ENCODE data around the gene PNPLA7.

Gene PNPLA7

DNA sequence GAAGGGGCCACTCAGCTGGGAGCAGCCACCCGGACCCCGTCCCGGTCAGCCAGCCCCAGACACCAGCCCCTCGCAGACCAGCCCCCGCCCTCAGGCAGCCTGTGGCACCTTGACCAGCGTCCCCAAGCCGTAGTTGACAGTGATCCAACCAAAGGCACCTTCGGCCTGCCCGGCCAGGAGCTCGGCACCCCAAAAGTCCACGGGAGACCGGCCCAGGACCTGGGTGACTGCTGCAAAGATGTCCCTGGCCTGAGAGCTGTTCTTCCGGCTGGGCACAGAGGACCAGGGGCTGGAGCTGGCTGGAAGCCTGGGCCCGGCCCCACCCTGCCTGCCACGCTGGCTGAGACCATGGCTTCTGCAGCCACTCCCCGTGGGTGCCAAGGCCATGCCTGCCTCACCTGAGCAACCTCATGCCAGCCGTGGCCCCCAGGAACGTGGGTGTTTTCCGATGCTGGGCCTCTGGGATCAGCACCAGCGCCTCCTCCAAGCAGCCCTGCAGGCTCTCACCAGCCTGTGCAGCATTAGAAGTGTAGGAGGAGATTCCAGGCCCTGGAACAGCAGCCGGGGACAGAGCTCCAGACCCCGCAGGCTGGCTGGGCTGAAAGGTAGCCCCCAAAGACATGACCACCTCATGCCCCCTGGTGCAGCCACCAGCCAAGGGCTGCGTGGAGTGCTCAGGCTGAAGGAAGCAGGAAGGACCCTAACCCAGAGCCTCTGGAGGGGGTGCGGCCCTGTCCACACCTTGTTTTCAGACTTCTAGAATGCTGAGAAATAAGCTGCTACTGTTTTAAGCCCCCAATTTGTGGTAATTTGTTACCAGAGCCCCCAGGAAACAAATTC, 113.2 kb downstream of the PNPLA7 start:
- no peak for DNase-seq (ENCODE audit: low read depth, low spot score)

- no peak for DNase-seq (ENCODE audit: low read depth, low spot score)
Observed at GRCh38 chr9:137435980-137436760, 114.0 kb downstream of the PNPLA7 start.

GRCh38 chr9:137435381-137435891, 114.8 kb downstream of the PNPLA7 start:
- no peak for DNase-seq (ENCODE audit: low read depth, low spot score)

- no peak for DNase-seq (ENCODE audit: low read depth, low spot score)
Observed at GRCh38 chr9:137434498-137435380, 115.5 kb downstream of the PNPLA7 start.

GRCh38 chr9:137433916-137434431, 116.2 kb downstream of the PNPLA7 start:
- no peak for DNase-seq (ENCODE audit: low read depth, low spot score)

DNA sequence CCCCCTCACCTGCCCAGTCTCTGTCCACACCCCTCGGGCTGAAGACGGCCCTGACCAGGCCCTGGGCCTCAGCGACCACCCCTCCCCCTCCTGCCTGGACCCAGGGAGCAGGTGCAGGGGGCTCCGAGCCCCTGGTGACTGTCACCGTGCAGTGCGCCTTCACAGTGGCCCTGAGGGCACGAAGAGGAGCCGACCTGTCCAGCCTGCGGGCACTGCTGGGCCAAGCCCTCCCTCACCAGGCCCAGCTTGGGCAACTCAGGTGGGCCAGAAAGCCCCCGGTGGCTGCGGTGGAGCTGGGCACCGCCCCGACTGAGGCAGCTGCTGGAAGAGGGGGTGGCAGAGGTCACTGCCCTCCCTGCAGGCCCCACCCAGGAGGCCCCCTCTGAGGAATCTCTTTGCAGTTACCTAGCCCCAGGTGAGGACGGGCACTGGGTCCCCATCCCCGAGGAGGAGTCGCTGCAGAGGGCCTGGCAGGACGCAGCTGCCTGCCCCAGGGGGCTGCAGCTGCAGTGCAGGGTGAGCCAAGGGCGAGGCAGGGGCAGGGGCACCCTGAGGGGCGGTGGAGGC, 116.8 kb downstream of the PNPLA7 start:
- no peak for DNase-seq (ENCODE audit: low read depth, low spot score)

- no peak for DNase-seq (ENCODE audit: low read depth, low spot score)
Observed at GRCh38 chr9:137432687-137433348, 117.4 kb downstream of the PNPLA7 start.

DNA sequence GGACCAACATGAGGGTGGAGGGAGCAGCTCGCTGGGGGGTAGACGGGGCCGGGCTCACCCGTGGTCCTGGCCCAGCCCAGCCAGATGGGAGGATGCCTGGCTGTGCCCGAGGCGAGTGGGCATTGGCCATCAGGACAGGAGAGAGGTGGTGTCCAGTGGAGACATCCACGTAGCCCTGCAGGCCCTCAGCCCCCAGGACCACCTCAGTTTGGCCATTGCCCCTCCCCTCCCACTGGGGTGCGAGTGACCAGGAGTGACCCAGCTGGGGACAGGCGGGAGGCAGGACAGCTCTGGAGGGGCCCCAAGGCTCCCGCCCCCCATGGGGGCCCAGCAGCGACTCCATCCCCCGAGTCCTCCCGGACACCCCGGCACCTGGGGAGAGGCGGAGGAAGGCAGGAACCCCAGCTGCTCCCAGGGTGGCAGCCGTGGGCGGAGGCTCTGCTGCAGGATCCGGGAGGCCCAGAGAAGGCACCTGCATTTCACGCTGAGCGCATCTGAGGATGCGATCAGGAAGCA, 118.7 kb downstream of the PNPLA7 start:
- DNase-seq (ENCODE audit: low read depth, low spot score), result no peak

DNA sequence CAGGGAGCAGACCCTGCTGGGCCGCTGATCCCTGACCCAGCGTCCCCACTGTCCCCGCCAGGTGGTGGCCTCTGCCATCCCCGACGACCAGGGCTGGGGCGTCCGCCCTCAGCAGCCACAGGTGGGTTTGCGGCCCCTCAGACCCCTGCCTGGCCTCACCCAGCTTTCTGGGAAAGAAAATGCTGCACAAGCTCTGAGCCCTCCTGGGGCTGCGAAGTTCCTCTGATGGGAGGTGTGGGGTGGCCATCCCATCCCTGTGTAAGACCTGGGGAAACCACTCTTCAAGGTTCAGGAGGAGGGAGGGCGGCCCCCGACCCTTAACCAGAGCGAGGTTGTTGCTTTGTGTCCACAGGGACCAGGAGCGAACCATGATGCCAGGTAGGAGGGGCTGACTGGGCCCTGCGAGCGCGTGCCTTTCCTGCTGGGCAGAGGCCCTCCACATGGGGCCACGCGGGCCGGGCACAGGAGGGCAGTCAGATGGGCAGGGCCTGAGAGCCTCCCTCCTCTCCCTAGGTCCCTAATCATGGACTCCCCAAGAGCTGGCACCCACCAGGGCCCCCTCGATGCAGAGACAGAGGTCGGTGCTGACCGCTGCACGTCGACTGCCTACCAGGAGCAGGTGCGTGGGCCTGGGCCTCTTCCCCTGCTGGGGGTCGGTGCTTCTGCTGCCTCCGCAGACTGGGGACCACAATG, 119.3 kb downstream of the PNPLA7 start:
- no peak for DNase-seq (ENCODE audit: low read depth, low spot score)

DNA sequence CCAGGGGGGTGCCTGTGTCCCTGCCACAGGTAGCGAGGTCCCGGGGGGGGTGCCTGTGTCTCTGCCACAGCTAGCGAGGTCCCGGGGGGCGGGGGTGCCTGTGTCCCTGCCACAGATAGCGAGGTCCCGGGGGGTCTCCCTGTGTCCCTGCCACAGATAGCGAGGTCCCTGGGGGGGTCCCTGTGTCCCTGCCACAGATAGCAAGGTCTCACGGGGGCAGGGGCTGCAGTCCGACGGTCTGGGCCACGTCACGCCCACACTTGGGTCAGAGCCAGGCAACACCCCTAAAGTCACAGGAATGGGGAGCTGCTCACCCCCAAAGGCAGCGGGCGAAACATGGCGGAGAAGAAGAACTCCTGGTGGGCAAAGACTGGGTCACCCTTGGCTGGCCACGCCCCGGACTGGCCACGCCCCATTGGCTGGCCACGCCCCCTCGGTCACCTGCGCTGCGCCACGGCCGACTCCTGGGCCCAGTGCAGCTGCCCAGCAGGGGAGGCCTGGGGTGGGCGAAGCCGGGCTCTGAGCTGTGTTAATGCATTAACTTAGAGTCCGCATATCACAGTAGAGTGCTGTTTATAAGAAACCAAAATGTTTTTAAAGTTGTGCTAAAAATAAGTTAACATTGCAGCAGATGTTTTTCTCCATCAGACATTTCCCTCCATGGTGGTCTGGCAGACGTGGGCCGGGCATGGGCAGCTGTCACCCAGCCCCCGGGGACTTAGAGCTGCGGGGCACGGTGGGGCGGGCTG, 120.1 kb downstream of the PNPLA7 start:
- DNase-seq (ENCODE audit: low read depth, low spot score), result no peak

- DNase-seq (ENCODE audit: low read depth, low spot score), result no peak
Observed at GRCh38 chr9:137429546-137429890, 120.7 kb downstream of the PNPLA7 start.

GRCh38 chr9:137428841-137429545, 121.2 kb downstream of the PNPLA7 start:
- no peak for DNase-seq (ENCODE audit: low read depth, low spot score)

- DNase-seq (ENCODE audit: low read depth, low spot score), result no peak
Observed at GRCh38 chr9:137428311-137428630, 121.9 kb downstream of the PNPLA7 start.

GRCh38 chr9:137427454-137428310, 122.5 kb downstream of the PNPLA7 start:
- DNase-seq (ENCODE audit: low read depth, low spot score), result no peak

DNA sequence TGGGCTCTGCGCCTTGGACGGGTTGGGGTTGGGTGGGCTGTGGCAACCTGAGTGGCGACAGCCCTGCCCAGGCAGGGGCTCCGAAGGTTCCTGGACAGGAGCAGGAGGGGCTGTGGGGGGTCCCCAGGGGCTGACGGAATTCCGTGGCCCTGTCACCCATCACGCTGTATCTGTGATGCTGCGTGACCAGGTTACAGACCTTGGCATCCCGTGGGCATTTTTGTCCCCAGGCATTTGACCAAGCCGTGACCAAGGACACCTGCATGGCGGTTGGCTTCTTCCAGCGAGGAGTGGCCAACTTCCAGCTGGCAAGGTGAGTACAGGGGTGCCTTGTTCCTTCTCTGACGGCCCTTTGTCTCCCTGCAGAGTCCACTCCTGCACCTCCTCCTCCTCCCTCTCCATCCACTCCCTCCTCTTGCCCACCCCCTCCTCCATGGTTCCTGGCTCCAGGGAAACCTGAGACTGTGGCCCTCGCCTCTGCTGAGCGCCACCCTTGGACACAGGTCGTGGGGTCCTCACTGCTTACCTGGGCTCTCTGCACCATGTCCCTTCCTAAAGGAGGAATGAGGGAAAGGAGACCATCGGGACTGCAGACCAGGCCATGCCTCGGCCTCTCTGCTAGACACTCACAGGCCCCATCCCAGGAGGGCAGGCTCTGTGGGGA, 124.1 kb downstream of the PNPLA7 start:
- no peak for DNase-seq (ENCODE audit: low read depth, low spot score)

DNA sequence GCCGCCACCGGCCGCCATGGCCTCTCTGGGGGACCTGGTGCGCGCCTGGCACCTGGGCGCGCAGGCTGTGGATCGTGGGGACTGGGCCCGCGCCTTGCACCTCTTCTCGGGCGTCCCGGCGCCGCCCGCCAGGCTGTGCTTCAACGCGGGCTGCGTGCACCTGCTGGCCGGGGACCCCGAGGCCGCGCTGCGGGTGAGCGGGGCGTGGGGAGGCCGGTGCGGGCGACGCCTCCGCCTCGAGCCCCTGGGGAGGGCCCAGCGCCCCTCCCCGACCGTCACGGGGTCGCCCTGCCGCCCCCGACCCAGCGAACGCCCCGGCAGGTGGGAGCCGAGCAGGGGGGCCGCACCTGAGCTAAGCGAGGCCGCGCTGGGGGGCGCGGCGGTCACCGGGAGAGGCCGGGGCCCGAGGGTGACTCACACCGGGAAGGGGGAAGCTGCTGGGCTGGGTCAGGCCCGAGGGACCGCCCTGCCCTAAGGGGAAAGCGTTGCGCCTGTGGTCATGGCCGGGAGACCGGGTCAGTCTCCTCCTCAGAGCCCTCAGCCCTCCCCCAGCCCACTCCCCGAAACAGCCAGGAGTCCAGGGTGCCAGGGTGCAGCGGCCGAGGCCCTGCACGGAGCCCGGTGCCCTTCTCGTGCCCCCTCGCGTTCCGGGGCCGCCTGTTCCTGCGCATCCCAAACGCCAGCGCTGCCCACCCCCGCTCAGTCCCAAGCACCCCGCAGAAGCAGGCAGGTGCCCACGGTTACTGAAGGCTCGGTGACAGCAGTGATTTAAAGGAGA, 126.5 kb downstream of the PNPLA7 start:
- DNase-seq (ENCODE audit: low read depth, low spot score), result no peak

Measured in smooth muscle cell of the brain vasculature (primary cell).